ENCODE results near the gene ADGRB2. TPM values are rescaled to one million over a fixed set of nuclear protein-coding genes. Genes with fewer than 3 reads are reported as not detected.

Gene ADGRB2
- polyA plus RNA-seq (2011; rRNA removed) (5.4 and 7.2 TPM in 2 replicates), polyA minus RNA-seq (2011; rRNA and poly(A)+ RNA removed) (6.6 and 7.8 TPM in 2 replicates)

DNA sequence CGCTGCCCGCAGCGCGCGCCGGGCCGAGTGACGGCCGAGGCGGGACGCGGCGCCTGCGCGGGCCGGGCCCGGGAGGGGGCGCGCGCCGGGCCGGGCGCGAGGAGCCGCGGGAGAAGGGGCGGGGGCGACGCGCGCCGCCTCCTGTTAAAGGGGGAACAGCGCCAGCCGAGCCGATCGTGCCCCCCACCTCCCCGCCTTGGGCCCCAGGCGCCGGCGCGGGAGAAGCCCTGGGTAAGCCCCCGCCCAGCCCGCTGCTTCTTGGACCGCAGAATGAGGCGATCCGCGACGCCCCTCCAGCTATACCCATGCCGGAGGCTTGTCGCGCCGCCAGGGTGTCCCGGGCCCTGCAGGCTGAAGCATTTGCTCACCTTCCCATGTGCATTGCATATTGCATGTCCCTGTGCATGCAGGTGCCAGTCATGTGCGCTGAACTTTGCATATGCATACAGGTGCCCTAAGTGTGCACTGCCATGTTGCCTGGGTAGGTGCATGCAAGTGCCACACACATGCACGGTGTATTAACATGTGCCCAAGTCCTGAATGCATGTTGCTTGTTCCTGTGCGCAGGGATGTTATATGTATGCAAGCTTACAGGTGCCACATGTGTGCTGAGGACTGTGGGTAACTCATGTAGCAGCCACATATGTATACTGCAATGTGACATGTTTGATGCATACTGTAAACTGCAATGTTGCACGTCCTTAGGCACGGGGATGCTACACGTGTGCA, at the start of gene ADGRB2:
ADGRB2 (minus strand) TSS at position 29 of the 729 bp plus-strand sequence. CDS start 7,119 bp downstream, outside the sequence.
- POLR2A ChIA-PET = interaction anchor here (1.4 kb wide), 1 partner anchor 24 kb away, joined by 3 read pairs; no protein-coding TSS in a partner anchor
- DNase-seq (ENCODE audit: low read depth, low spot score) = no peak
- TF ChIP-seq CTCF (IDR thresholded peaks at IDR 0.05; ENCODE audit: low read depth, low read length) = peak; percentile 9; the same call in 1 of the 2 replicates
- CTCF ChIA-PET = interaction anchor here (0.5 to 2.8 kb wide), 4 partner anchors 35 to 299 kb away, joined by 3 to 11 read pairs (median 6); no protein-coding TSS in a partner anchor
- H3K4me3 ChIP-seq (ENCODE audit: low read depth, low read length) = peak within 1 kb of the TSS; percentile 65
- no peak within 1 kb of the TSS for H3K27ac ChIP-seq (ENCODE audit: low read depth, low read length)
- peaks cover 4% of the 10 kb centered on the region for H3K27me3 ChIP-seq (ENCODE audit: control insufficient read depth, insufficient read depth, low read length)
- no peaks in the 10 kb centered on the region for H3K9me3 ChIP-seq (ENCODE audit: control insufficient read depth, insufficient read depth, low read length)

DNA sequence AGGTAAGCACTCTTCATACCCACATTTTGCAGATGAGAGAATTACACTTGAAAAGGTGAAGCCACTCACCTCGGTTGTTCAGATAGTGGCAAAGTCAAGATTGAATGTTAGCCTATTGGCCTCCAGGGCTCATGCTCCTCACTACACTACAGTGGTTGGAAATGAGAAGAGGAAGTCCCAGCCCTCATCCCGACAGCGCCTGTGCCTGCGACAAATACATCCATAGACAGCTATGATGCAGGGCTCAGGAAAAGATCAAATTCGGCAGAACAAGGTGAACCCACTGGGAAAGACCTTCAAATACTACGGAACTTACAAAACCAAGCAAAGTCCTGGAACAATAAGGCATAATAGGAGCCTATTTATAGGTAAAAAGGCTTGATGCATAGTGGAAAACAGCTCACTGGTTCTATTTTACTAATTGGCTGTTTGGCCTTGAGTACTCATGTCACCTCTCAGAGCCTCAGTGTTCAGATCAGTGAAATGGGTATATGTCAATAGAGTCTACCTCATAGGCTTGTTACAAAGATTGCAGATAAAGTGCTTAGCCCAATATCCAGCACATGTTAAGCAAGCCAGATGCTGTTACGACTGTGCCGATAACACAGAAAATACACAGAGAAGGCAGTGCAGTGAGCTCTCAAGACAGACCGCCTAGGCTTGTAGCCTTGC, 48.2 kb upstream of the ADGRB2 start:
- no peak for TF ChIP-seq CTCF (IDR thresholded peaks at IDR 0.05; ENCODE audit: low read depth, low read length)
- DNase-seq (ENCODE audit: low read depth, low spot score) = no peak
- CTCF ChIA-PET = interaction anchor here (0.6 to 1.5 kb wide), 2 partner anchors 23 to 151 kb away, joined by 3 to 10 read pairs; no protein-coding TSS in a partner anchor
- peaks cover 4% of the 10 kb centered on the region; the same call in 1 of the 2 replicates for H3K9me3 ChIP-seq (ENCODE audit: control insufficient read depth, insufficient read depth, low read length)
- H3K27me3 ChIP-seq (ENCODE audit: control insufficient read depth, insufficient read depth, low read length) = no peaks in the 10 kb centered on the region
- no peak overlapping the region for H3K27ac ChIP-seq (ENCODE audit: low read depth, low read length)
- H3K4me3 ChIP-seq (ENCODE audit: low read depth, low read length) = no peak overlapping the region
- POLR2A ChIA-PET = interaction anchor here (1.3 kb wide), 1 partner anchor 201 kb away, joined by 3 read pairs; the partner anchor contains the start of gene KHDRBS1

DNA sequence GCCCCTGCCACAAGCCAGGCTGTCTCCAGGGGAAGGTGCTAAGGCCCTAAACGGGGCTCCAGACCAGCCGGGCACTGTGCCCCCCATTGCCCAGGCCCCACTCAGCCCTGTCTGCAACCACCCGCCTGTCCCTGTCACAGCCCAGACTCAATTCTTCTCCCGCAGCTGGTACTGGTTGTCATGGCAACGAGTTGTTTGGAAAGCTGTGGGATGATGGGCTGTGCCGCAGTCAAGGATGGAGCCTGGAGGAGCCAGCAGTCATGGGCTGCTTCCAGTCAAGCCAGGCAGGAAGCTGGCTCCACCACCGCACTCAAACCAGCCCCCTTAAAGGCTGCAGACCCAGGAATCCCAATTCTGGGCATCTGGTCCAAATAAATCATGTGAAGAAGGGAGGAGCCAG, 47.5 kb upstream of the ADGRB2 start:
- no peaks in the 10 kb centered on the region for H3K27me3 ChIP-seq (ENCODE audit: control insufficient read depth, insufficient read depth, low read length)
- no peak for DNase-seq (ENCODE audit: low read depth, low spot score)
- TF ChIP-seq CTCF (IDR thresholded peaks at IDR 0.05; ENCODE audit: low read depth, low read length) = no peak
- no peak overlapping the region for H3K27ac ChIP-seq (ENCODE audit: low read depth, low read length)
- CTCF ChIA-PET = interaction anchor here (0.6 kb wide), 1 partner anchor 152 kb away, joined by 3 read pairs; no protein-coding TSS in a partner anchor
- H3K9me3 ChIP-seq (ENCODE audit: control insufficient read depth, insufficient read depth, low read length) = peaks cover 4% of the 10 kb centered on the region; the same call in 1 of the 2 replicates
- POLR2A ChIA-PET = interaction anchor here (1.3 kb wide), 1 partner anchor 202 kb away, joined by 3 read pairs; the partner anchor contains the start of gene KHDRBS1
- no peak overlapping the region for H3K4me3 ChIP-seq (ENCODE audit: low read depth, low read length)

GRCh38 chr1:31809698-31810097, 45.6 kb upstream of the ADGRB2 start:
- ChIA-PET CTCF (no interaction called here), POLR2A (no interaction called here)
- no peaks in the 10 kb centered on the region for H3K27me3 ChIP-seq (ENCODE audit: control insufficient read depth, insufficient read depth, low read length)
- H3K27ac ChIP-seq (ENCODE audit: low read depth, low read length) = no peak overlapping the region
- no peak overlapping the region for H3K4me3 ChIP-seq (ENCODE audit: low read depth, low read length)
- no peak for DNase-seq (ENCODE audit: low read depth, low spot score)
- no peak for TF ChIP-seq CTCF (IDR thresholded peaks at IDR 0.05; ENCODE audit: low read depth, low read length)
- no peaks in the 10 kb centered on the region for H3K9me3 ChIP-seq (ENCODE audit: control insufficient read depth, insufficient read depth, low read length)
